ENCODE measurements around the gene CFTR. TPM values are rescaled to one million over a fixed set of nuclear protein-coding genes. Genes with fewer than 3 reads are reported as not detected.

CFTR gene
- total RNA-seq, 1 experiment from 2014 or later = 0.19 TPM

- CTCF ChIA-PET = no interaction called here
- POLR2A ChIA-PET (ENCODE audit: low non-redundant PET) = interaction anchor here (0.6 kb wide), 1 partner anchor 120 kb away, joined by 3 read pairs; no protein-coding TSS in a partner anchor
- intact Hi-C loops (cut with micrococcal nuclease; ENCODE audit: unreplicated experiment) = no loop called here
These were observed 5.3 kb downstream of the CFTR start for GRCh38 chr7:117485118-117485620.

GRCh38 chr7:117489016-117489415 is 9.2 kb downstream of the CFTR start:
- Histone ChIP-seq H3K27ac (ENCODE audit: low read depth, low read length, poor library complexity, severe bottlenecking) (no peak overlapping the region), H3K9me3 (ENCODE audit: low read depth, low read length, poor library complexity, severe bottlenecking) (no peaks in the 10 kb centered on the region), H3K4me1 (ENCODE audit: insufficient read depth, low read length, poor library complexity, severe bottlenecking) (no peaks in the 10 kb centered on the region), H3K27me3 (replicated peaks; ENCODE audit: insufficient read depth, low read depth, low read length, poor library complexity) (no peaks in the 10 kb centered on the region), H3K36me3 (ENCODE audit: insufficient read depth, low read length, poor library complexity, severe bottlenecking) (no peaks in the 10 kb centered on the region), H3K4me3 (ENCODE audit: low read depth, low read length, poor library complexity, severe bottlenecking) (no peak overlapping the region)
- CTCF ChIA-PET = no interaction called here
- POLR2A ChIA-PET (ENCODE audit: low non-redundant PET) = no interaction called here
- TF ChIP-seq EZH2 (IDR thresholded peaks at IDR 0.05; ENCODE audit: borderline replicate concordance, low read depth, low read length, poor library complexity, severe bottlenecking) (no peak), CTCF (conservative IDR thresholded peaks at IDR 0.05; ENCODE audit: low read depth, low read length) (no peak)
- DNase-seq (ENCODE audit: low spot score) = no peak
- BruUV-seq (replicated peaks) = no TSS peak
- intact Hi-C loops (cut with micrococcal nuclease; ENCODE audit: unreplicated experiment) = no loop called here

More at GRCh38 chr7:117485118-117485620, 5.3 kb downstream of the CFTR start:
- Histone ChIP-seq H3K4me3 (ENCODE audit: low read depth, low read length, poor library complexity, severe bottlenecking) (no peak overlapping the region), H3K27ac (ENCODE audit: low read depth, low read length, poor library complexity, severe bottlenecking) (no peak overlapping the region), H3K36me3 (ENCODE audit: insufficient read depth, low read length, poor library complexity, severe bottlenecking) (no peaks in the 10 kb centered on the region), H3K4me1 (ENCODE audit: insufficient read depth, low read length, poor library complexity, severe bottlenecking) (no peaks in the 10 kb centered on the region), H3K27me3 (replicated peaks; ENCODE audit: insufficient read depth, low read depth, low read length, poor library complexity) (peaks cover 6% of the 10 kb centered on the region), H3K9me3 (ENCODE audit: low read depth, low read length, poor library complexity, severe bottlenecking) (no peaks in the 10 kb centered on the region)
- BruUV-seq (replicated peaks) = no TSS peak
- DNase-seq (ENCODE audit: low spot score) = no peak
- TF ChIP-seq EZH2 (IDR thresholded peaks at IDR 0.05; ENCODE audit: borderline replicate concordance, low read depth, low read length, poor library complexity, severe bottlenecking) (no peak), CTCF (conservative IDR thresholded peaks at IDR 0.05; ENCODE audit: low read depth, low read length) (no peak)

- intact Hi-C loops (cut with micrococcal nuclease; ENCODE audit: unreplicated experiment) = no loop called here
These were observed 9.6 kb downstream of the CFTR start for GRCh38 chr7:117489430-117489829.

More at GRCh38 chr7:117489430-117489829, 9.6 kb downstream of the CFTR start:
- Histone ChIP-seq H3K4me3 (ENCODE audit: low read depth, low read length, poor library complexity, severe bottlenecking) (no peak overlapping the region), H3K36me3 (ENCODE audit: insufficient read depth, low read length, poor library complexity, severe bottlenecking) (no peaks in the 10 kb centered on the region), H3K4me1 (ENCODE audit: insufficient read depth, low read length, poor library complexity, severe bottlenecking) (no peaks in the 10 kb centered on the region), H3K9me3 (ENCODE audit: low read depth, low read length, poor library complexity, severe bottlenecking) (no peaks in the 10 kb centered on the region), H3K27me3 (replicated peaks; ENCODE audit: insufficient read depth, low read depth, low read length, poor library complexity) (no peaks in the 10 kb centered on the region), H3K27ac (ENCODE audit: low read depth, low read length, poor library complexity, severe bottlenecking) (no peak overlapping the region)
- no TSS peak for BruUV-seq (replicated peaks)
- DNase-seq (ENCODE audit: low spot score) = no peak
- ChIA-PET POLR2A (ENCODE audit: low non-redundant PET) (no interaction called here), CTCF (no interaction called here)
- TF ChIP-seq CTCF (conservative IDR thresholded peaks at IDR 0.05; ENCODE audit: low read depth, low read length) (no peak), EZH2 (IDR thresholded peaks at IDR 0.05; ENCODE audit: borderline replicate concordance, low read depth, low read length, poor library complexity, severe bottlenecking) (no peak)

All from A673 (cell line).